Adipocyte (in vitro differentiated cells): ENCODE data around the gene CKB.

Experiments used
- DNase-seq: peaks from one replicate; pipeline ENCODE4 v3.0.0-alpha.2; 2015; ENCODE audit warnings: low read depth
- H3K27me3 ChIP-seq: replicated peaks from 2 replicates; pipeline ENCODE4 v1.7.0; 2013; ENCODE audit warnings: mild to moderate bottlenecking, low read length, moderate library complexity; ENCODE audit not compliant: control insufficient read depth, insufficient read depth
- H3K36me3 ChIP-seq: 2 replicates; pipeline ENCODE4 v1.7.0; 2013; ENCODE audit warnings: low read length, mild to moderate bottlenecking, moderate library complexity; ENCODE audit not compliant: control insufficient read depth, insufficient read depth, severe bottlenecking
- H3K4me1 ChIP-seq: 2 replicates; pipeline ENCODE4 v1.7.0; 2013; ENCODE audit warnings: mild to moderate bottlenecking, low read length, moderate library complexity; ENCODE audit not compliant: control insufficient read depth, insufficient read depth
- H3K4me3 ChIP-seq: 2 replicates; pipeline ENCODE4 v1.7.0; 2013; ENCODE audit warnings: mild to moderate bottlenecking, low read length, moderate library complexity
- H3K9ac ChIP-seq: 2 replicates; pipeline ENCODE4 v1.7.0; 2013; ENCODE audit warnings: mild to moderate bottlenecking, low read length, moderate library complexity
- H3K9me3 ChIP-seq: 2 replicates; pipeline ENCODE4 v1.7.0; 2013; ENCODE audit warnings: mild to moderate bottlenecking, low read length, moderate library complexity; ENCODE audit not compliant: control insufficient read depth

The CKB gene

DNA sequence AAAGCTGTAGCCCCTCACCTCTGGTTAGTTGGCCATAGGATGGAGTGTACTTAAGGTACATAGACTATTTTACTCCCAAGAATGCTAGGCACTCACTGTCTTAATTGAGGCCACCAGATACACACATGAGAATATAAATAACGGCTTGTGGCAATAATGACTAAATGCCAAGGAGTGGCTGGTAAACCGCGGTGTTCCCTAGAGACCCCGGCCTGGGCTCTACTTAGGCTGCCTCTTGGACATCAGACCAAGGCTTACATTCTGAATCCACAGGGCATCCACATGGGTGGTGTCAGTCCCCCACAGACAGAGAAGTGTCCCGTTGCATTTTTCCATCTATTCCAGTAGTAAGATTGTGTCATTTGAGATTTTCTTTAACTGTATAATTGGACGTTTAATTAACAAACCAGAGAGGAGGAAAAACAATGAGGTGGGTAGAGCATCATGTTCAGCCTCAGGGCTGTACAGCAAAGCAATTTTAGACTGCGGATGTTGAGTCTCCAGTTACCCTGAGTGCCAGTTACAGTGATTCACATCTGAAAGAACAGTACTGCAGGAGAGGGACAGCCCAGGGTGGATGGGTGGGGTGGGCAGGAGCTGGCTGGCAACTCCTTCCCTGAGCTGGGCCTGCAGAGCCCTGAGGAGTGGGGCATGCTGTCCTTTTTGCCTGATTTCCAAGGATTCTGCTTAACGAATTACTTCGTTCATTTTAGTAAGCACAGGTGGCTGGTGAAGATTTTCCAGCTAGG, 20.5 kb downstream of the CKB start:
- Histone ChIP-seq H3K9ac (no peak overlapping the region), H3K9me3 (no peaks in the 10 kb centered on the region), H3K27me3 (no peaks in the 10 kb centered on the region), H3K4me3 (no peak overlapping the region), H3K36me3 (peaks cover 68% of the 10 kb centered on the region), H3K4me1 (peaks cover 21% of the 10 kb centered on the region)
- DNase-seq: no peak

DNA sequence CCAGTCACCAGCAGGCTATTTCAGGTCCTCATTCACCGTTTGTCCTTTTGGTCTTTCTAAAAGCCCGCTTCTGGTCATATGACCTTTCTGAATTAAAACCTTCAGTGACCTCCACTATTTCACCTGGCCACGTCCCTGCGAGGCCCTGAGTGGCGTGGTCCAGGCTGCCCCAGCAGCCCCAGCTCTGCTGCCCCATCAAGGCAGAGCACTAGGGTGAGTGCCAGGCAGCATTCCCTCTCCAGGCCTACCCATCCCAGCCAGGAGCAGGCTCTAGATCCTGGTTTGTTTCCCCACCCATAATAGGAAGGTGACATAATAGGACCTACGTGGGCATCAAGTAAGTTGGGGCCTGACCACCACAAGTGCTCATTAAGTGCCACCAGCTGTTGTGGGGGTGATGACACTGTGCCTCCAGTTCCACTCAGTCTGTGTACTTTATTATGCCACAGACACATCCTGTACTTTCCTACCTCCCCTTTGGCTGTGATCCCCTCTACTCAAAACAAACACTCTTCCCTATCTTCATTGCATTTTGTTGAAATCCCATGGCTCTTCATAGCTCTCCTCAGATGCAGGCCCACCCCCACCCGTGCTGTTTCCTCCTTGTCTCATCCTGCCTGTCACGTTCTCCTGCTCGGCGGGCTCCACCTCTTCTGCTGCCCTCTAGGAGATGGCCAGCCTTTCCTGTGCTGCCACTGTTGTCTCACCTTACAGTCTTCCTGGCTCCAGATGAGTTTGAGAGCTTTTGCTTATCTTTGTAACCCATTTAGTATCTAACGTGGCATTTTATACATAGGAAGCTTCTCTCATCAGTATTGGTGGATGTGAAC, 21.4 kb downstream of the CKB start:
- Histone ChIP-seq H3K9ac (peak overlapping the region; percentile 70), H3K27me3 (no peaks in the 10 kb centered on the region), H3K9me3 (no peaks in the 10 kb centered on the region), H3K36me3 (peaks cover 67% of the 10 kb centered on the region), H3K4me1 (peaks cover 24% of the 10 kb centered on the region), H3K4me3 (no peak overlapping the region)
- no peak for DNase-seq

- Histone ChIP-seq H3K9me3 (no peaks in the 10 kb centered on the region), H3K9ac (peak overlapping the region; percentile 70), H3K27me3 (no peaks in the 10 kb centered on the region), H3K4me3 (no peak overlapping the region), H3K36me3 (peaks cover 62% of the 10 kb centered on the region), H3K4me1 (peaks cover 30% of the 10 kb centered on the region)
- peak; percentile 96 for DNase-seq
Measured at GRCh38 chr14:103500148-103500990, 22.3 kb downstream of the CKB start.

- Histone ChIP-seq H3K36me3 (peaks cover 62% of the 10 kb centered on the region), H3K4me3 (no peak overlapping the region), H3K9ac (peak overlapping the region; percentile 6), H3K4me1 (peaks cover 36% of the 10 kb centered on the region), H3K9me3 (no peaks in the 10 kb centered on the region), H3K27me3 (no peaks in the 10 kb centered on the region)
- no peak for DNase-seq
Measured at GRCh38 chr14:103499709-103500108, 22.9 kb downstream of the CKB start.

GRCh38 chr14:103496776-103497175, 25.9 kb downstream of the CKB start:
- Histone ChIP-seq H3K9ac (no peak overlapping the region), H3K27me3 (no peaks in the 10 kb centered on the region), H3K9me3 (no peaks in the 10 kb centered on the region), H3K4me1 (peaks cover 55% of the 10 kb centered on the region), H3K4me3 (no peak overlapping the region), H3K36me3 (peaks cover 38% of the 10 kb centered on the region)
- DNase-seq: peak; percentile 18

DNA sequence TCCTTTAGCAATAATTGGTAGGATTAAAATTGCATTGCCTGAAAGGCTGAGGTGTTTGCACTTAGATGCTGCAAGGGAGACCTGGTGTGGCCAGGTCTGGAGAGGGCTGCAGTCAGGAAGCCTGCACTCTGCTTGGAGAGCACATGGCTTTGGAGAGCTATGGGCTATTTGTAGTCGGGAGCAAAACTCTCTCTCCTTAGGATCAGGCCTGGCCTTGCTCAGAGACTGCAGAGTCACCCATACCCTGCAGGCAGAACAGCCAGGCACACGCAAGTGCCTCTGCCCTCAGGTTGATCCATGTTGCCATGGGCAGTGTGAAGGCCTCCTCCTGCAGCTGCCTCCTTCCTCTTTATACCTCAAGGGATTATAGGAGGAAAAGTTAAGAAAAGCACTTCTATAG, 26.8 kb downstream of the CKB start:
- H3K9me3 ChIP-seq: no peaks in the 10 kb centered on the region
- H3K36me3 ChIP-seq: peaks cover 33% of the 10 kb centered on the region
- H3K4me3 ChIP-seq: no peak overlapping the region
- no peaks in the 10 kb centered on the region for H3K27me3 ChIP-seq
- no peak for DNase-seq
- no peak overlapping the region for H3K9ac ChIP-seq
- H3K4me1 ChIP-seq: peaks cover 55% of the 10 kb centered on the region

DNA sequence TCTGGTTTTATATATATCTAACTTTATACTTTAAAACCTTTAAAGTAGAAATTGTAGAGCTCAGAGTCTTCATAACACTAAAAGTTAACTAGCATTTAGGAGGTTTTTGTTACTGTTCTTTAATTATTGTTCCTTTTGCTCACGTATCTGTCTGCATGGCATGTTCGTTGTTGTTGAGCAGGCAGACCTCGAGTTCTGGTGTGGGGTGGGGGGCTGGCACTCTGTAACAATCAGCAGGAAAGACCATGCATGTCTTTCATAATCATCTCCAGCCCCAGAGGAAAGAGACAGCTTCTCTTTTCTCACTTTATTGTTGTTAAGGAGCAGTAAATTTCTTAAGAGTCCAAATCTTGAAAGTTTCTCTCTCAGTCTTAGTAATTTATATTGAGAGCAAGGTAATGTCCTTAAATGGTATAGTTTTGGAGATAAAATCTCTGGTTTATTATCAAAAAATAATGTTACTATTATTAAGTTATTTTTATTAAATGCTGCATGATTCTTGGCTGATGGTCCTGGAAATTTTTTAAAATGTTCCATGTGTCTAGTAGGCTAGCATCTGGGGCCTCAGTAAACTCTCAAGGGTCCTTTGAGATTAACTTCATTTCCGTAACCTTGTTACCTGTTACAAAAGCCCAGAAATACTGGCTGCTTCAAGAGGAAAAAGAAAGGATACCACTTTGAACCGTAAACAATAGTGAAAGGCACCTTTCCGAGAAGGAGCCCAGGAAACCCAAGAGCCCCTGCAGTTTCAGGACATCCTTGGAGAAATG, 30.3 kb downstream of the CKB start:
- no peaks in the 10 kb centered on the region for H3K27me3 ChIP-seq
- peak overlapping the region; percentile 43 for H3K9ac ChIP-seq
- no peaks in the 10 kb centered on the region for H3K9me3 ChIP-seq
- no peak overlapping the region for H3K4me3 ChIP-seq
- no peak for DNase-seq
- H3K36me3 ChIP-seq: peaks cover 24% of the 10 kb centered on the region
- H3K4me1 ChIP-seq: peaks cover 53% of the 10 kb centered on the region

GRCh38 chr14:103491691-103492090, 30.9 kb downstream of the CKB start:
- Histone ChIP-seq H3K4me3 (no peak overlapping the region), H3K27me3 (no peaks in the 10 kb centered on the region), H3K9ac (peak overlapping the region; percentile 43), H3K9me3 (no peaks in the 10 kb centered on the region), H3K4me1 (peaks cover 50% of the 10 kb centered on the region), H3K36me3 (peaks cover 26% of the 10 kb centered on the region)
- DNase-seq: no peak

DNA sequence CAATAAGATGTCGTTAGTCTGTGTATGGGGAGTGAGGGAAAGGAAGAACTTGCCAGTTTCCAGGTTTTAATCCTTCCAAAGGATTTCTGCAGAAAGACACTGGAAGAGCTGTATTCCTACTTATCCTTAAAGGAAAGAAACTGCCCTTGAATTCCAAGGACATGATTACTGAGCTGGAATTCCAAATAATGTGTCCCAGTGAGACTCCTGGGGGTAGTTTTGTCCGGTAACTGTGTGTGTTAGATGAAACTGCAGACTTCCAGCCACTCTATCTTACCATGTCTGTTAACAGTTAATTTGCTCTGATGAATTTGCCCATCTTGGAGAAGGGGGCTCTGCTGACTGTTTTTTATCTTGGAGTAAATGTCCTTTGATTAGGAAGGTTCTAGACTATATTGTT, 33.0 kb downstream of the CKB start:
- no peak for DNase-seq
- peaks cover 18% of the 10 kb centered on the region for H3K36me3 ChIP-seq
- no peak overlapping the region for H3K9ac ChIP-seq
- peaks cover 37% of the 10 kb centered on the region for H3K4me1 ChIP-seq
- H3K9me3 ChIP-seq: no peaks in the 10 kb centered on the region
- no peaks in the 10 kb centered on the region for H3K27me3 ChIP-seq
- H3K4me3 ChIP-seq: no peak overlapping the region

- Histone ChIP-seq H3K27me3 (no peaks in the 10 kb centered on the region), H3K9ac (no peak overlapping the region), H3K36me3 (peaks cover 16% of the 10 kb centered on the region), H3K4me3 (peak overlapping the region; percentile 34), H3K4me1 (peaks cover 36% of the 10 kb centered on the region), H3K9me3 (no peaks in the 10 kb centered on the region)
- peak; percentile 55 for DNase-seq
Measured at GRCh38 chr14:103488960-103489359, 33.7 kb downstream of the CKB start.
